ENCODE results near the gene DDX43.
"Not testable (repeated sequence)": the region's sequence is repeated elsewhere in the genome, so short reads cannot be mapped to it uniquely, and the experiment has no call there.

DDX43 gene

DNA sequence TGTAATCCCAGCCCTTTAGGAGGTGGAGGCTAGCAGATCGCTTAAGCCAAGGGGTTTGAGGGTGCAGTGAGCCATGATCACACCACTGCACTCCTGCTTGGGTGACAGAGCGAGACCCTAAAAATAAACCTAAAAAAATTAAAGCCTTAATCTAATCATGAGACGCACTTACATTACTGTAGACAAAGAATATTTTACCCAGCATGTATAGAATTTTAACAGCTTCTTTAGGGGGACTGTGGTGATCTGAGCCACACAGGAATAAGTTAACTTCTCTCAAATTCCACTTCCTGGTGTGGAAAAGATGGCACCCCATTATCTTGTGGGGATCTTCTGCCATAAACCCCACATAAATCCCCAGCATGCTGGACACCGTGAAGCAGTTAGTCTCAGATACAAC is 22.6 kb upstream of the DDX43 start:
- FAIRE-seq = no peak
- no peak for DNase-seq (ENCODE audit: insufficient read length, low spot score)
- TF ChIP-seq, protein P1, sequence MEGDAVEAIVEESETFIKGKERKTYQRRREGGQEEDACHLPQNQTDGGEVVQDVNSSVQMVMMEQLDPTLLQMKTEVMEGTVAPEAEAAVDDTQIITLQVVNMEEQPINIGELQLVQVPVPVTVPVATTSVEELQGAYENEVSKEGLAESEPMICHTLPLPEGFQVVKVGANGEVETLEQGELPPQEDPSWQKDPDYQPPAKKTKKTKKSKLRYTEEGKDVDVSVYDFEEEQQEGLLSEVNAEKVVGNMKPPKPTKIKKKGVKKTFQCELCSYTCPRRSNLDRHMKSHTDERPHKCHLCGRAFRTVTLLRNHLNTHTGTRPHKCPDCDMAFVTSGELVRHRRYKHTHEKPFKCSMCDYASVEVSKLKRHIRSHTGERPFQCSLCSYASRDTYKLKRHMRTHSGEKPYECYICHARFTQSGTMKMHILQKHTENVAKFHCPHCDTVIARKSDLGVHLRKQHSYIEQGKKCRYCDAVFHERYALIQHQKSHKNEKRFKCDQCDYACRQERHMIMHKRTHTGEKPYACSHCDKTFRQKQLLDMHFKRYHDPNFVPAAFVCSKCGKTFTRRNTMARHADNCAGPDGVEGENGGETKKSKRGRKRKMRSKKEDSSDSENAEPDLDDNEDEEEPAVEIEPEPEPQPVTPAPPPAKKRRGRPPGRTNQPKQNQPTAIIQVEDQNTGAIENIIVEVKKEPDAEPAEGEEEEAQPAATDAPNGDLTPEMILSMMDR (IDR thresholded peaks at IDR 0.05; ENCODE audit: insufficient read depth, missing control alignments) = no peak

DNA sequence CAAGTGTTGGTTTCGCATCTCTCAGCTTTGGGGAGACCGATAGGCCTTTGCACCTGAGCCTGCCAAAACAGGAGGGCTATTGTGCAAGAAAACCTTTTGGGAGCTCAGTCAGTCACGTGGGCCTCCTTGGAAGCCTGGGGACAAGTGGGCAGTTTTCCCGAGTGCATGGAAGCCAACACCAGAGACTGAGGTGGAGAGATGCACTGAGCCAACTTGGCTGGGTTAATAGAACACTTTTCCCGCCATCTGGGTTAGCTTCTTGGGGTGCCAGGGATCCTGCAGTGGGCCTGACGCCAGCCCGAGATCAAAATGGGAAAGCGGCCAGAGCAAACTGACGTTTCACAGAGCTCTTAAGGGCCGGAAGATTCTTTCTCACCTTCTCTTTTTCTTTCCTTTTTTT is 22.1 kb upstream of the DDX43 start:
- DNase-seq (ENCODE audit: insufficient read length, low spot score) = no peak
- TF ChIP-seq, protein P1 (IDR thresholded peaks at IDR 0.05; ENCODE audit: insufficient read depth, missing control alignments) = no peak
- no peak for FAIRE-seq

DNA sequence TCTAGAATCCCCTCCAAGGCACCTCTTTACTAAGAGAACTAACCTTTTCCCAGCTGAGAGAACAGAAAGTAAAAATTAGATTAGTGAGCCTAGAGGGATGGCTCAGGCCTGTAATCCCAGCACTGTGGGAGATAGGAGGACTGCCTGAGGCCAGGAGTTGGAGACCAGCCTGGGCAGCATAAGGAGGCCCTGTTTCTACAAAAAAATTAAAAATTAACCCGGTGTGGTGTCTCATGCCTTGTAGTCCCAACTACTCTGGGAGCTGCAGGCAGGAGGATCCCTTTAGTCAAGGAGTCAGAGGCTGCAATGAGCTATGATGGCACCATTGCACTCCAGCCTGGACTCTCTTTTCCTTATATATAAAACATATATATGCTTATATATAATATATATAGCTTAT is 19.4 kb upstream of the DDX43 start:
- TF ChIP-seq, protein P1 (IDR thresholded peaks at IDR 0.05; ENCODE audit: insufficient read depth, missing control alignments) = no peak
- no peak for FAIRE-seq
- no peak for DNase-seq (ENCODE audit: insufficient read length, low spot score)

DNA sequence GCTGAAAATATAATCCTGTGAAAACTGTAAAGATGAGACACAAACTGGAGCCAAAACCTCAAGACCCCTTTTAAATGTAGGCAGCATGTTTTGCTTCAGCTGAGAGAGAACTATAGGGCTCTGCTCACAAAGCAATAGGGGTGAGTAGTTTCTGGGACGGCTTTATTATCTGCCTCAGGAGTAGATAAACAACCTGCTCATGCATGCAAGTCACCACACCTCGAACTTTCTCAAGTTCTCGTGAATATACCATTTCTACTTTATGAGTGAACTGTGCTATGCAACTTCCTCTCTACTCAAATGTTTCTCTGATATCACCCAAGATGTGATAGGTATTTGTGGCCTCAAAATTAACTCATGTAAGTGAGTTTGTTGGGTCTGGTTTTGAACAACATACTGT is 17.4 kb upstream of the DDX43 start:
- TF ChIP-seq, protein P1 (IDR thresholded peaks at IDR 0.05; ENCODE audit: insufficient read depth, missing control alignments) = no peak
- no peak for FAIRE-seq
- DNase-seq (ENCODE audit: insufficient read length, low spot score) = no peak

DNA sequence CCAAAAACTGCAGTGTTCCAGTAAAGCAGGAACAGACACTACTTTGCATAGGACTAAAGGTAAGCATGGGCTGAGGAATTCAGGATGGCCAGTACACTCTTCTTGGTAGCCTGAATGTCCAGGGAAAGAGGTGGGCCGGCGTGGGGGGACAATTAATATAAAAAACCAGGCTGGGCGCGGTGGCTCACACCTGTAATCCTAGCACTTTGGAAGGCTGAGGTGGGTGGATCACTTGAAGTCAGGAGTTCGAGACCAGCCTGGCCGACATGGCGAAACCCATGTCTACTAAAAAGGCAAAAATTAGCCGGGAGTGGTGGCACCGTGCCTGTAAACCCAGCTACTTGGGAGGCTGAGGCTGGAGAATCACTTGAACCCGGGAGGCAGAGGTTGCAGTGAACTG is 13.1 kb upstream of the DDX43 start:
- FAIRE-seq; DNase-seq (ENCODE audit: insufficient read length, low spot score): not testable (repeated sequence)

DNA sequence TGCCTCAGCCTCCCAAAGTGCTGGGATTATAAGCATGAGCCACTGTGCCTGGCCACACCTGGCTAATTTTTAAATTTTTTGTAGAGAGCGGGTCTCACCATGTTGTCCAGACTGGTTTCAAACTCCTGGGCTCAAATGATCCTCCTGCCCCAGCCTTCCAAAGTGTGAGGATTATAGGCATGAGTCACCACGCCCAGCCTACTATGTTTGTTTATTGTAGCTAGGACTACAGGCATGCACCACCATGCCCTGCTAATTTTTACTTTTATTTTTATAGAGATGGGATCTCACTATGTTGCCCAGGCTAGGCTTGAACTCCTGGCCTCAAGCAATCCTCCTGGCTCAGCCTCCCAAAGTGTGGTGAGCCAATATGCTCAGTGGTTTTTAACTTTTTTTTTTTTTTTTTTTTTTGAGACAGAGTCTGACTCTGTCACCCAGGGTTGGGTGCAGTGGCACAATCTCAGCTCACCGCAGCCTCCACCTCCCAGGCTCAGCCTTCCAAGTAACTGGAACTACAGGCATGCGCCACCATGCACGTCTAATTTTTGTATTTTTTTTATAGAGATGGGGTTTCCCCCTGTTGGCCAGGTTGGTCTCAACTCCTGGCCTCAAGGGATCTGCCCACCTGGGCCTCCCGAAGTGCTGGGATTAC is 12.0 kb upstream of the DDX43 start:
- TF ChIP-seq, protein P1 (IDR thresholded peaks at IDR 0.05; ENCODE audit: insufficient read depth, missing control alignments) = no peak
- DNase-seq (ENCODE audit: insufficient read length, low spot score) (no peak), FAIRE-seq (no peak)

DNA sequence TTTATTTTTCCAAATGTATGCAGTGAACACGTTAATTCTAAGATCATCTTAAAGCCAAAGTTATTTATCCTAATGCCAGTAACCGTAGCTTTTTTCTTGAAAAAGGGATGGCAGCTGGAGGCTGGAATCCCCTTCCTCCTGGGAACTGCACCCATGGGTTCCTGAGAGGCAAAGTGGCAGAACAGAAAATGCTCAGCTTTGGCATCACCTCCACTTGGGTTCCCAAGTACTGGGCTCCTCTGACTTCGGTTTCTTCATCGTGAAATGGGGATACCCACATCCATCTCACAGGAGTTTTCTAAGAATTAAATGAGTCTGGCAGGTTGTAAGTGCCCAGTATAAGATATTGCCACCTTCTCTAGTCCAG is 6.2 kb upstream of the DDX43 start:
- no peak for FAIRE-seq
- TF ChIP-seq, protein P1 (IDR thresholded peaks at IDR 0.05; ENCODE audit: insufficient read depth, missing control alignments) = no peak

More for the DNA sequence above, 6.2 kb upstream of the DDX43 start:
- no peak for DNase-seq (ENCODE audit: insufficient read length, low spot score)

Measured in D721Med (cell line).